ENCODE data around the gene CEP112.
"Not testable (repeated sequence)": the region's sequence is repeated elsewhere in the genome, so short reads cannot be mapped to it uniquely, and the experiment has no call there.

Gene CEP112

DNA sequence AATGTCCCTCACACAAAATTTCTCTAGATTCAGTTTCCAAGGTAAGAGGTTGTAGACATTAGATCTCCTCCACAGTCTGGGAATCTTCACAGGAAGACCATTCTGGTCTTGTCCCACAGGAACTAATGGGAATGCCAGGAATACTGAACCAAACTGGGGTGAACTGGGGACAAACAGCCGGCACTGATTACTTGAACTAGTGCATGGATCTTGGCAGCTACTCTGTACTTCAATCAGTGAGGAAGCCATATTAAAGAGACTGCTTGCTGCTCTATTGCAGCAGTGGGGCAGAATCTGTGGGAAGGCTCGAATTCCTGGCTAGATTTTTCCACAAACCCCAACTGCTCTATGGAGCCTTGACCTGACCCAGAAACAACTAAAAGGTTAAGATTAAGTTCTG, 361.6 kb downstream of the CEP112 start:
- H2AK5ac ChIP-seq (ENCODE audit: low read length), result no peak overlapping the region
- H3K18ac ChIP-seq (ENCODE audit: low read length), result no peak overlapping the region
- no peak overlapping the region for H3K4ac ChIP-seq (ENCODE audit: low read depth, low read length)
- no peak overlapping the region for H2BK5ac ChIP-seq (ENCODE audit: low read depth, low read length, poor library complexity)
- H3K36me3 ChIP-seq (ENCODE audit: control insufficient read depth in 1 of 2, insufficient read depth in 2 of 2, low read length in 2 of 2), result no peaks in the 10 kb centered on the region
- no peak overlapping the region for H3K4me3 ChIP-seq (ENCODE audit: low read depth, low read length)
- no peak overlapping the region for H3K23ac ChIP-seq (ENCODE audit: low read length)
- H3K4me2 ChIP-seq (ENCODE audit: low read length), result no peak overlapping the region
- H3K79me2 ChIP-seq (ENCODE audit: control insufficient read depth, insufficient read depth, low read length, poor library complexity), result no peaks in the 10 kb centered on the region
- no peak overlapping the region for H2AFZ ChIP-seq (ENCODE audit: insufficient read depth, low read length, poor library complexity)
- H2BK12ac ChIP-seq (ENCODE audit: low read length), result no peak overlapping the region
- H3K27me3 ChIP-seq (ENCODE audit: insufficient read depth, low read length), result no peaks in the 10 kb centered on the region
- H2BK120ac ChIP-seq (ENCODE audit: insufficient read depth, low read length, poor library complexity), result no peak overlapping the region
- no CpG with 5 or more reads among the region's 2 CpGs for WGBS (ENCODE audit: extremely low coverage, insufficient coverage, insufficient read length)
- H4K91ac ChIP-seq (ENCODE audit: low read depth, low read length), result no peak overlapping the region
- no peak overlapping the region for H3K14ac ChIP-seq (ENCODE audit: low read length)
- no peak overlapping the region for H4K8ac ChIP-seq (ENCODE audit: low read depth, low read length)
- no peaks in the 10 kb centered on the region for H3K9me3 ChIP-seq (ENCODE audit: insufficient read depth, low read depth, low read length)
- H4K12ac ChIP-seq (ENCODE audit: low read depth, low read length), result no peak overlapping the region
- no peak overlapping the region for H3K27ac ChIP-seq (ENCODE audit: low read depth, low read length)
- no peaks in the 10 kb centered on the region for H3K4me1 ChIP-seq (ENCODE audit: control insufficient read depth in 1 of 2, insufficient read depth in 2 of 2, low read length in 2 of 2)
- no peaks in the 10 kb centered on the region for H3K79me1 ChIP-seq (ENCODE audit: low read length)
- no peak for DNase-seq
- no peak overlapping the region for H3K9ac ChIP-seq (ENCODE audit: low read length)

- H2BK120ac ChIP-seq (ENCODE audit: insufficient read depth, low read length, poor library complexity); H3K4ac ChIP-seq (ENCODE audit: low read depth, low read length); H3K18ac ChIP-seq (ENCODE audit: low read length); H3K27ac ChIP-seq (ENCODE audit: low read depth, low read length); H3K23ac ChIP-seq (ENCODE audit: low read length); H3K4me1 ChIP-seq (ENCODE audit: control insufficient read depth in 1 of 2, insufficient read depth in 2 of 2, low read length in 2 of 2); H3K79me2 ChIP-seq (ENCODE audit: control insufficient read depth, insufficient read depth, low read length, poor library complexity); H3K27me3 ChIP-seq (ENCODE audit: insufficient read depth, low read length); H2AFZ ChIP-seq (ENCODE audit: insufficient read depth, low read length, poor library complexity); H2AK5ac ChIP-seq (ENCODE audit: low read length); H3K9ac ChIP-seq (ENCODE audit: low read length); DNase-seq; H4K12ac ChIP-seq (ENCODE audit: low read depth, low read length); H4K91ac ChIP-seq (ENCODE audit: low read depth, low read length); H2BK12ac ChIP-seq (ENCODE audit: low read length); H3K4me2 ChIP-seq (ENCODE audit: low read length); H3K9me3 ChIP-seq (ENCODE audit: insufficient read depth, low read depth, low read length); H3K36me3 ChIP-seq (ENCODE audit: control insufficient read depth in 1 of 2, insufficient read depth in 2 of 2, low read length in 2 of 2); H2BK5ac ChIP-seq (ENCODE audit: low read depth, low read length, poor library complexity); H3K14ac ChIP-seq (ENCODE audit: low read length); H4K8ac ChIP-seq (ENCODE audit: low read depth, low read length); H3K4me3 ChIP-seq (ENCODE audit: low read depth, low read length); H3K79me1 ChIP-seq (ENCODE audit: low read length): not testable (repeated sequence)
- WGBS (ENCODE audit: extremely low coverage, insufficient coverage, insufficient read length), result no CpG with 5 or more reads among the region's 2 CpGs
Measured at GRCh38 chr17:65826577-65826976, 365.4 kb downstream of the CEP112 start.

GRCh38 chr17:65824901-65825300, 367.0 kb downstream of the CEP112 start:
- Histone ChIP-seq H3K9ac (ENCODE audit: low read length) (no peak overlapping the region), H3K4ac (ENCODE audit: low read depth, low read length) (no peak overlapping the region), H2BK12ac (ENCODE audit: low read length) (no peak overlapping the region), H2AK5ac (ENCODE audit: low read length) (no peak overlapping the region), H3K79me2 (ENCODE audit: control insufficient read depth, insufficient read depth, low read length, poor library complexity) (no peaks in the 10 kb centered on the region), H3K9me3 (ENCODE audit: insufficient read depth, low read depth, low read length) (no peaks in the 10 kb centered on the region), H2BK120ac (ENCODE audit: insufficient read depth, low read length, poor library complexity) (no peak overlapping the region), H2AFZ (ENCODE audit: insufficient read depth, low read length, poor library complexity) (no peak overlapping the region), H3K27ac (ENCODE audit: low read depth, low read length) (no peak overlapping the region), H3K79me1 (ENCODE audit: low read length) (no peaks in the 10 kb centered on the region), H3K14ac (ENCODE audit: low read length) (no peak overlapping the region), H3K27me3 (ENCODE audit: insufficient read depth, low read length) (no peaks in the 10 kb centered on the region), H3K18ac (ENCODE audit: low read length) (no peak overlapping the region), H2BK5ac (ENCODE audit: low read depth, low read length, poor library complexity) (no peak overlapping the region), H4K8ac (ENCODE audit: low read depth, low read length) (no peak overlapping the region), H3K36me3 (ENCODE audit: control insufficient read depth in 1 of 2, insufficient read depth in 2 of 2, low read length in 2 of 2) (no peaks in the 10 kb centered on the region), H3K23ac (ENCODE audit: low read length) (no peak overlapping the region), H4K91ac (ENCODE audit: low read depth, low read length) (no peak overlapping the region), H3K4me2 (ENCODE audit: low read length) (no peak overlapping the region), H3K4me3 (ENCODE audit: low read depth, low read length) (no peak overlapping the region), H3K4me1 (ENCODE audit: control insufficient read depth in 1 of 2, insufficient read depth in 2 of 2, low read length in 2 of 2) (no peaks in the 10 kb centered on the region), H4K12ac (ENCODE audit: low read depth, low read length) (no peak overlapping the region)
- no peak for DNase-seq
- whole genome bisulfite sequencing (ENCODE audit: extremely low coverage, insufficient coverage, insufficient read length), result no CpG with 5 or more reads among the region's 1 CpG

- H3K36me3 ChIP-seq (ENCODE audit: control insufficient read depth in 1 of 2, insufficient read depth in 2 of 2, low read length in 2 of 2), result no peaks in the 10 kb centered on the region
- no peaks in the 10 kb centered on the region for H3K79me1 ChIP-seq (ENCODE audit: low read length)
- H3K14ac ChIP-seq (ENCODE audit: low read length), result no peak overlapping the region
- H2BK12ac ChIP-seq (ENCODE audit: low read length), result no peak overlapping the region
- no peak overlapping the region for H2BK120ac ChIP-seq (ENCODE audit: insufficient read depth, low read length, poor library complexity)
- no peak overlapping the region for H2AFZ ChIP-seq (ENCODE audit: insufficient read depth, low read length, poor library complexity)
- no peak overlapping the region for H4K8ac ChIP-seq (ENCODE audit: low read depth, low read length)
- H3K18ac ChIP-seq (ENCODE audit: low read length), result no peak overlapping the region
- no peaks in the 10 kb centered on the region for H3K9me3 ChIP-seq (ENCODE audit: insufficient read depth, low read depth, low read length)
- no peak overlapping the region for H3K27ac ChIP-seq (ENCODE audit: low read depth, low read length)
- H3K27me3 ChIP-seq (ENCODE audit: insufficient read depth, low read length), result no peaks in the 10 kb centered on the region
- no peak overlapping the region for H3K9ac ChIP-seq (ENCODE audit: low read length)
- H3K4me3 ChIP-seq (ENCODE audit: low read depth, low read length), result no peak overlapping the region
- H3K4ac ChIP-seq (ENCODE audit: low read depth, low read length), result no peak overlapping the region
- no peak overlapping the region for H4K91ac ChIP-seq (ENCODE audit: low read depth, low read length)
- H3K4me2 ChIP-seq (ENCODE audit: low read length), result no peak overlapping the region
- H4K12ac ChIP-seq (ENCODE audit: low read depth, low read length), result no peak overlapping the region
- H3K4me1 ChIP-seq (ENCODE audit: control insufficient read depth in 1 of 2, insufficient read depth in 2 of 2, low read length in 2 of 2), result no peaks in the 10 kb centered on the region
- H3K79me2 ChIP-seq (ENCODE audit: control insufficient read depth, insufficient read depth, low read length, poor library complexity), result no peaks in the 10 kb centered on the region
- no peak overlapping the region for H2BK5ac ChIP-seq (ENCODE audit: low read depth, low read length, poor library complexity)
- no peak overlapping the region for H3K23ac ChIP-seq (ENCODE audit: low read length)
- DNase-seq, result no peak
- H2AK5ac ChIP-seq (ENCODE audit: low read length), result no peak overlapping the region
Measured at GRCh38 chr17:65823713-65824112, 368.2 kb downstream of the CEP112 start.

- no peak overlapping the region for H3K18ac ChIP-seq (ENCODE audit: low read length)
- no peak overlapping the region for H4K12ac ChIP-seq (ENCODE audit: low read depth, low read length)
- no peak overlapping the region for H3K4me3 ChIP-seq (ENCODE audit: low read depth, low read length)
- no peak overlapping the region for H2AK5ac ChIP-seq (ENCODE audit: low read length)
- DNase-seq, result no peak
- no peak overlapping the region for H2BK120ac ChIP-seq (ENCODE audit: insufficient read depth, low read length, poor library complexity)
- H2BK12ac ChIP-seq (ENCODE audit: low read length), result no peak overlapping the region
- WGBS (ENCODE audit: extremely low coverage, insufficient coverage, insufficient read length), result no CpG with 5 or more reads among the region's 2 CpGs
- H4K91ac ChIP-seq (ENCODE audit: low read depth, low read length), result no peak overlapping the region
- H3K79me2 ChIP-seq (ENCODE audit: control insufficient read depth, insufficient read depth, low read length, poor library complexity), result no peaks in the 10 kb centered on the region
- no peaks in the 10 kb centered on the region for H3K9me3 ChIP-seq (ENCODE audit: insufficient read depth, low read depth, low read length)
- H3K27ac ChIP-seq (ENCODE audit: low read depth, low read length), result no peak overlapping the region
- no peak overlapping the region for H2BK5ac ChIP-seq (ENCODE audit: low read depth, low read length, poor library complexity)
- no peak overlapping the region for H3K14ac ChIP-seq (ENCODE audit: low read length)
- H3K4ac ChIP-seq (ENCODE audit: low read depth, low read length), result no peak overlapping the region
- no peak overlapping the region for H4K8ac ChIP-seq (ENCODE audit: low read depth, low read length)
- no peaks in the 10 kb centered on the region for H3K36me3 ChIP-seq (ENCODE audit: control insufficient read depth in 1 of 2, insufficient read depth in 2 of 2, low read length in 2 of 2)
- H3K4me2 ChIP-seq (ENCODE audit: low read length), result no peak overlapping the region
- no peak overlapping the region for H3K9ac ChIP-seq (ENCODE audit: low read length)
- no peaks in the 10 kb centered on the region for H3K27me3 ChIP-seq (ENCODE audit: insufficient read depth, low read length)
- H3K79me1 ChIP-seq (ENCODE audit: low read length), result no peaks in the 10 kb centered on the region
- no peak overlapping the region for H3K23ac ChIP-seq (ENCODE audit: low read length)
- H3K4me1 ChIP-seq (ENCODE audit: control insufficient read depth in 1 of 2, insufficient read depth in 2 of 2, low read length in 2 of 2), result no peaks in the 10 kb centered on the region
- H2AFZ ChIP-seq (ENCODE audit: insufficient read depth, low read length, poor library complexity), result no peak overlapping the region
Measured at GRCh38 chr17:65820811-65821210, 371.1 kb downstream of the CEP112 start.
